Glutamatergic neuron (in vitro differentiated cells): ENCODE results near the gene NSL1. TPM values are rescaled to one million over a fixed set of nuclear protein-coding genes. Genes with fewer than 3 reads are reported as not detected.
"Not testable (repeated sequence)": the region's sequence is repeated elsewhere in the genome, so short reads cannot be mapped to it uniquely, and the experiment has no call there.

Experiments
- DNase-seq: peaks from one replicate; pipeline ENCODE4 v3.0.0; 2022
- H3K27ac Mint-ChIP-seq: one replicate; pipeline ENCODE4 v1.8.0; 2020; ENCODE audit warnings: mild to moderate bottlenecking, mixed read lengths, inconsistent platforms; ENCODE audit not compliant: unreplicated experiment
- H3K27me3 Mint-ChIP-seq: one replicate; pipeline ENCODE4 v1.8.0; 2020; ENCODE audit warnings: mild to moderate bottlenecking, moderate library complexity, mixed read lengths, inconsistent platforms; ENCODE audit not compliant: unreplicated experiment
- H3K36me3 Mint-ChIP-seq: one replicate; pipeline ENCODE4 v1.8.0; 2020; ENCODE audit warnings: mild to moderate bottlenecking, mixed read lengths, inconsistent platforms; ENCODE audit not compliant: unreplicated experiment
- H3K4me1 Mint-ChIP-seq: one replicate; pipeline ENCODE4 v1.8.0; 2020; ENCODE audit warnings: mild to moderate bottlenecking, low read depth, mixed read lengths, inconsistent platforms; ENCODE audit not compliant: unreplicated experiment
- H3K4me3 Mint-ChIP-seq: one replicate; pipeline ENCODE4 v1.8.0; 2020; ENCODE audit warnings: mild to moderate bottlenecking, mixed read lengths, inconsistent platforms; ENCODE audit not compliant: unreplicated experiment
- H3K9me3 Mint-ChIP-seq: one replicate; pipeline ENCODE4 v1.8.0; 2020; ENCODE audit warnings: mild to moderate bottlenecking, moderate library complexity, mixed read lengths, inconsistent platforms; ENCODE audit not compliant: unreplicated experiment
- total RNA-seq: library from RNA; stranded (reverse); fragmentation: NEBNext Ultra II Directional; extraction: Animal tissue kit (Norgen Biotek cat#: 25700); gene quantifications from one replicate; pipeline ENCODE4 v1.2.1, GENCODE V29; 2021; ENCODE audit not compliant: unreplicated experiment
- TF ChIP-seq, protein P1 (sequence below): fragments of 200-600 bp; sonication (generic); IDR thresholded peaks from one replicate; pipeline ENCODE4 v1.5.0; 2021; ENCODE audit not compliant: partially characterized antibody, unreplicated experiment

The NSL1 gene
- total RNA-seq, 1 donor from 2014 or later: 35.0 TPM

DNA sequence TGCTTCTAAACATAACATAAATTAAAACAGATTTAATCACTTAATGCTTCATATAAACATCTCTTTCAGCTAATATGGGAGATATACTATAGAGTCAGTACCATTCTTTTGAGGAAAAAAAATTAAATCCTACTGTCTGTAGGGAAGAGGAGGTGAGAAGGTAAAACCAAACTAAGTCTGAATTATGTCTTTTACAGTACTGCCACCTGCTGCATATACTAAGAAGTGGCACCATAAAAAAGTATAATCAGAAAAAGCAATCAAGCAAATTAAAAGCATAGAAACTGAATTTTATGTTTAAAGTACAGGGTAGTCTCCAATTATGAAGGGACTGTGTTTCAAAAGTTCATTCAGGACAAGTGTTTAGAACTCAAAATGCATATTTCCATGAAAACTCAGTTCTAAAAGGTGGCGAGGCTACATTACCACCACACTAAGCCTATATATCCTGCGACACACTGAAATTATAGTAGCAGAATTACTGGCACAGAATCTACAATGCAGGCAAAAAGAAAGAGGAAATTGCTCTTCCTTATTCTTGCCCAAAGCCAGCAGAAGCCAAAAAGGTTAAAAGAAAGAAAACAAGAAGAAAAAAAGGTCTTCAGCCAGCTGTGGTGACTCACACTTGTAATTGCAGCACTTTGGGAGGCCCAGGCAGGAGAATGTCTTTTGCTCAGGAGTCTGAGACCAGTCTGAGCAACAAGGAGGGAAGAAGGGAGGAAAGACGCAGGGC is 9.0 kb downstream of the NSL1 start:
- peaks cover 8% of the 10 kb centered on the region for H3K36me3 Mint-ChIP-seq
- TF ChIP-seq, protein P1, sequence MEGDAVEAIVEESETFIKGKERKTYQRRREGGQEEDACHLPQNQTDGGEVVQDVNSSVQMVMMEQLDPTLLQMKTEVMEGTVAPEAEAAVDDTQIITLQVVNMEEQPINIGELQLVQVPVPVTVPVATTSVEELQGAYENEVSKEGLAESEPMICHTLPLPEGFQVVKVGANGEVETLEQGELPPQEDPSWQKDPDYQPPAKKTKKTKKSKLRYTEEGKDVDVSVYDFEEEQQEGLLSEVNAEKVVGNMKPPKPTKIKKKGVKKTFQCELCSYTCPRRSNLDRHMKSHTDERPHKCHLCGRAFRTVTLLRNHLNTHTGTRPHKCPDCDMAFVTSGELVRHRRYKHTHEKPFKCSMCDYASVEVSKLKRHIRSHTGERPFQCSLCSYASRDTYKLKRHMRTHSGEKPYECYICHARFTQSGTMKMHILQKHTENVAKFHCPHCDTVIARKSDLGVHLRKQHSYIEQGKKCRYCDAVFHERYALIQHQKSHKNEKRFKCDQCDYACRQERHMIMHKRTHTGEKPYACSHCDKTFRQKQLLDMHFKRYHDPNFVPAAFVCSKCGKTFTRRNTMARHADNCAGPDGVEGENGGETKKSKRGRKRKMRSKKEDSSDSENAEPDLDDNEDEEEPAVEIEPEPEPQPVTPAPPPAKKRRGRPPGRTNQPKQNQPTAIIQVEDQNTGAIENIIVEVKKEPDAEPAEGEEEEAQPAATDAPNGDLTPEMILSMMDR: peak; percentile 69

DNA sequence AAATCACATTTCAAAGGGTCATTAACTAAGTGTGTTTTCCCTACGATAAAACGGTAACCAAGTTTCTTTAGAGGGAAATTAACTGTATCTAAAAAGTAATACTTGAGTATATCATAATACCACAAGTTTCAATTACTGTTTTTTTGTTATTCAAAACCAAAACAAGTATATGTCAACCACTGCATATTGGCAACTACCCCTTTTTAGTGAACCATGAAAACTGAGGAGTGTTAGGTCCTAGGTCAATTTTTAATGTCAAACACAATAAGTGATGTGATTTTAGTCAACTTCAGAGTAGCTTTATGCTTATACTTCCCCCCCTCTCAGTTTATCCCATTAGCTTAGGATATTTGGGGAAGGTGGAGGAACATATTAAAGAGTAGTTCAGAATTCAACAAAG is 10.4 kb downstream of the NSL1 start:
- DNase-seq: no peak
- TF ChIP-seq, protein P1: no peak
- H3K36me3 Mint-ChIP-seq: peaks cover 10% of the 10 kb centered on the region

More for the DNA sequence above, 9.0 kb downstream of the NSL1 start:
- H3K27ac Mint-ChIP-seq: no peak overlapping the region
- no peak overlapping the region for H3K4me3 Mint-ChIP-seq
- H3K9me3 Mint-ChIP-seq: peaks cover 8% of the 10 kb centered on the region
- no peaks in the 10 kb centered on the region for H3K4me1 Mint-ChIP-seq
- DNase-seq: no peak
- H3K27me3 Mint-ChIP-seq: peaks cover 7% of the 10 kb centered on the region

DNA sequence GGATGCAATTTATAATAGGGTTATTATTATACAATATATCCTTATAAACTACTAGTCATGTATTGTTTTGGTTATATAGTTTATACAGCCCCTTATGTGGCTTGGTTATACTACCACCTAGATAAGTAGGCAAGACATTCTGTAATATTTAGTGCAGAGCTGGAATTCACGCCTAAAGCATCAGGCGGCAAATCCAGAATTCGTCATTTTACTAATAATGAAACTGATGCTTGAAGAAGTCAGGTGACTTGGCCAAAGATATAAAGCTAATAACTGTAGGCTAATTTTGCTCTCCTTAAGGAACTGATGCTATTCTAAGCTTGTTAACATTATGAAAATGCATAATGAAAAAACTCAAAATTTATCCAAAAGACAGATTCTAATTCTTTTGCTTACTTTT is 10.8 kb downstream of the NSL1 start:
- Mint-ChIP-seq H3K9me3 (peaks cover 12% of the 10 kb centered on the region), H3K4me1 (no peaks in the 10 kb centered on the region), H3K36me3 (peaks cover 10% of the 10 kb centered on the region), H3K27ac (no peak overlapping the region), H3K4me3 (no peak overlapping the region), H3K27me3 (peaks cover 6% of the 10 kb centered on the region)
- no peak for DNase-seq
- TF ChIP-seq, protein P1: no peak

More for the DNA sequence above, 10.4 kb downstream of the NSL1 start:
- Mint-ChIP-seq H3K4me1 (no peaks in the 10 kb centered on the region), H3K9me3 (peaks cover 12% of the 10 kb centered on the region), H3K27ac (no peak overlapping the region), H3K27me3 (peaks cover 7% of the 10 kb centered on the region), H3K4me3 (no peak overlapping the region)

DNA sequence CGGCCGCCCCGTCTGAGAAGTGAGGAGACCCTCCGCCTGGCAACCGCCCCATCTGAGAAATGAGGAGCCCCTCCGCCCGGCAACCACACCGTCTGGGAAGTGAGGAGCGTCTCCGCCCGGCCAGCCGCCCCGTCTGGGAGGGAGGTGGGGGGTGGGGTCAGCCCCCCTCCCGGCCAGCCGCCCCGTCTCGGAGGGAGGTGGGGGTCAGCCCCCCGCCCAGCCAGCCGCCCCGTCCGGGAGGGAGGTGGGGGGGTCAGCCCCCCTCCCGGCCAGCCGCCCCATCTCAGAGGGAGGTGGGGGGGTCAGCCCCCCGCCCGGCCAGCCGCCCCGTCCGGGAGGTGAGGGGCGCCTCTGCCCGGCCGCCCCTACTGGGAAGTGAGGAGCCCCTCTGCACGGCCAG is 12.5 kb downstream of the NSL1 start:
- H3K27ac Mint-ChIP-seq, DNase-seq, H3K4me1 Mint-ChIP-seq, H3K4me3 Mint-ChIP-seq, H3K27me3 Mint-ChIP-seq, H3K36me3 Mint-ChIP-seq: not testable (repeated sequence)
- peaks cover 12% of the 10 kb centered on the region for H3K9me3 Mint-ChIP-seq

DNA sequence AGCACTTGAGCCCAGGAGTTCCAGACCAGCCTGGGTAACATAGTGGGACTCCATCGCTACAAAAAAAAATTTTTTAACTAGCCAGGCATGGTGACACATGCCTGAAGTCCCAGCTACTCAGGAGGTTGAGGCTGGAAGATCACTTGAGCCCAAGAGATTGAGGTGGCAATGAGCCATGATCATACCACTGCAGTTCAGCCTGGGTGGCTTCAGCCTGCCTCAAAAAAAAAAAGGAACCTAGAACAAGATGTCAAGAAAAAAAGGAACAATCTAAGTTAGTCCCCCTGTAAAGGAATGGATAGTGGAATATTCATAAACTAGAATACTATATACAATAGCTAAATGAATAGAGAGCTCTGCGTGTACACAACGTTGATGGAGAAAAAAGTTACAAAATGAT is 14.4 kb downstream of the NSL1 start:
- Mint-ChIP-seq H3K27ac (no peak overlapping the region), H3K36me3 (peaks cover 10% of the 10 kb centered on the region), H3K9me3 (peaks cover 14% of the 10 kb centered on the region), H3K4me1 (no peaks in the 10 kb centered on the region), H3K4me3 (no peak overlapping the region), H3K27me3 (peaks cover 6% of the 10 kb centered on the region)
- no peak for DNase-seq
- TF ChIP-seq, protein P1: no peak
